GM12892 (cell line): ENCODE results near the gene OR8S1.

Source experiments
- POLR2A ChIP-seq: IDR thresholded peaks from 2 replicates; pipeline ENCODE4 v1.6.1; 2011; ENCODE audit warnings: low read depth, low read length, control low read depth
- POLR2AphosphoS5 ChIP-seq: IDR thresholded peaks from 2 replicates; pipeline ENCODE4 v1.6.1; 2011; ENCODE audit warnings: low read depth, low read length, control low read depth

DNA sequence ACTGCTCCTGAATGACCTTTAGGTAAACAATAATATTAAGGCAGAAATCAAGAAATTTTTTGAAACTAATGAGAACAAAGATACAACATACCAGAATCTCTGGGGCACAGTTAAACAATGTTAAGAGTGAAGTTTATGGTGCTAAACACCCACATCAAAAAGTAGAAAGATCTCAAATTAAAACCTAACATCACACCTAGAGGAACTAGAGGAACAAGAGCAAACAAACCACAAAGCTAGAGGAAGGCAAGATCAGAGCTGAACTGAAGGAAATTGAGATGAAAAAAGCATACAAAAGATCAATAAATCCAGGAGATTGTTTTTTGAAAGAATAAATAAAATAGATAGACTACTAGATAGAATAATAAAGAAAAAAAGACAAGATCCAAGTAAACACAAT is 7.2 kb downstream of the OR8S1 start:
- TF ChIP-seq POLR2A (no peak), POLR2AphosphoS5 (no peak)
